Uterus (tissue), 2 donors: ENCODE results near the gene HES4.

Experiments used
- CTCF ChIP-seq, 4 experiments: fragments of 200-600 bp in 2 of 4; fragments of 450-650 bp in 2 of 4; sonication (generic) in 2 of 4; IDR thresholded peaks; one replicate each; pipeline ENCODE4 v1.5.1; 2016 to 2019; ENCODE audit warnings: antibody characterized with exemption in 4 of 4, mild to moderate bottlenecking in 2 of 4, moderate library complexity in 1 of 4
- POLR2A ChIP-seq, 2 donors: fragments of 450-650 bp; IDR thresholded peaks; one replicate each; pipeline ENCODE4 v1.6.1; 2016; ENCODE audit warnings: antibody characterized with exemption in 2 of 2, mild to moderate bottlenecking in 1 of 2, moderate library complexity in 1 of 2

GRCh38 chr1:1019122-1019999 is 19.5 kb upstream of the HES4 start:
- TF ChIP-seq POLR2A (IDR thresholded peaks at IDR 0.05) (peak in 1 of 2 donors; percentile 5), CTCF (IDR thresholded peaks at IDR 0.05) (peak; percentile 35 to 68 (median 49))
